H9 (cell line): ENCODE measurements around the gene ZDHHC1. TPM values are rescaled to one million over a fixed set of nuclear protein-coding genes. Genes with fewer than 3 reads are reported as not detected.

Experiments
- DNase-seq: peaks from one replicate; pipeline ENCODE4 v3.0.0-alpha.2; 2017
- H2AFZ ChIP-seq: one replicate; pipeline ENCODE4 v1.6.1; 2013; ENCODE audit warnings: mild to moderate bottlenecking, low read length, control low read depth, moderate library complexity
- H2AK5ac ChIP-seq: 2 replicates; pipeline ENCODE4 v1.6.1; 2013; ENCODE audit warnings: low read length, control low read depth, mixed read lengths; ENCODE audit not compliant: insufficient read length
- H2BK120ac ChIP-seq: one replicate; pipeline ENCODE4 v1.6.1; 2013; ENCODE audit warnings: low read depth, mild to moderate bottlenecking, low read length, control low read depth, inconsistent platforms; ENCODE audit not compliant: poor library complexity, severe bottlenecking
- H2BK12ac ChIP-seq: 2 replicates; pipeline ENCODE4 v1.6.1; 2013; ENCODE audit warnings: low read length, control low read depth, mixed read lengths, low read depth; ENCODE audit not compliant: insufficient read length
- H2BK15ac ChIP-seq: 2 replicates; pipeline ENCODE4 v1.6.1; 2013; ENCODE audit warnings: low read depth, low read length, control low read depth
- H2BK20ac ChIP-seq: one replicate; pipeline ENCODE4 v1.6.1; 2013; ENCODE audit warnings: low read depth, mild to moderate bottlenecking, low read length, control low read depth, inconsistent platforms; ENCODE audit not compliant: poor library complexity, severe bottlenecking
- H2BK5ac ChIP-seq: 2 replicates; pipeline ENCODE4 v1.6.1; 2013; ENCODE audit warnings: low read length, control low read depth, mixed read lengths; ENCODE audit not compliant: insufficient read length
- H3K14ac ChIP-seq: 2 replicates; pipeline ENCODE4 v1.6.1; 2013; ENCODE audit warnings: low read length, control low read depth; ENCODE audit not compliant: insufficient read depth
- H3K18ac ChIP-seq: 2 replicates; pipeline ENCODE4 v1.6.1; 2013; ENCODE audit warnings: low read depth, mild to moderate bottlenecking, mixed read lengths, low read length, control low read depth; ENCODE audit not compliant: insufficient read length
- H3K23ac ChIP-seq: 2 replicates; pipeline ENCODE4 v1.6.1; 2013; ENCODE audit warnings: low read length, control low read depth, mixed read lengths, low read depth; ENCODE audit not compliant: insufficient read length
- H3K23me2 ChIP-seq: 2 replicates; pipeline ENCODE4 v1.6.1; 2013; ENCODE audit warnings: low read depth, mild to moderate bottlenecking, mixed read lengths, low read length, control low read depth; ENCODE audit not compliant: insufficient read length, poor library complexity, severe bottlenecking
- H3K27ac ChIP-seq: 2 replicates; pipeline ENCODE4 v1.5.1; 2013; ENCODE audit warnings: low read length, control low read depth, mixed read lengths, low read depth; ENCODE audit not compliant: insufficient read length
- H3K27me3 ChIP-seq: 2 replicates; pipeline ENCODE4 v1.6.1; 2013; ENCODE audit warnings: low read length, control low read depth, inconsistent platforms; ENCODE audit not compliant: insufficient read depth
- H3K4ac ChIP-seq: 2 replicates; pipeline ENCODE4 v1.6.1; 2013; ENCODE audit warnings: low read depth, mild to moderate bottlenecking, control low read depth, inconsistent platforms, low read length, moderate library complexity
- H3K4me1 ChIP-seq: 2 replicates; pipeline ENCODE4 v1.6.1; 2013; ENCODE audit warnings: low read length, control low read depth, inconsistent platforms; ENCODE audit not compliant: insufficient read depth
- H3K4me2 ChIP-seq: 2 replicates; pipeline ENCODE4 v1.6.1; 2013; ENCODE audit warnings: low read length, control low read depth, mixed read lengths; ENCODE audit not compliant: insufficient read length, insufficient read depth
- H3K56ac ChIP-seq: 2 replicates; pipeline ENCODE4 v1.6.1; 2013; ENCODE audit warnings: low read depth, mild to moderate bottlenecking, mixed read lengths, low read length, control low read depth; ENCODE audit not compliant: insufficient read length
- H3K79me1 ChIP-seq: 2 replicates; pipeline ENCODE4 v1.6.1; 2013; ENCODE audit warnings: low read depth, mild to moderate bottlenecking, moderate library complexity, low read length, control low read depth, inconsistent platforms; ENCODE audit not compliant: insufficient read depth, poor library complexity, severe bottlenecking
- H3K79me2 ChIP-seq: 2 replicates; pipeline ENCODE4 v1.6.1; 2013; ENCODE audit warnings: low read length, control low read depth, inconsistent platforms; ENCODE audit not compliant: insufficient read depth
- H3K9ac ChIP-seq: 2 replicates; pipeline ENCODE4 v1.6.1; 2013; ENCODE audit warnings: low read length, control low read depth, mixed read lengths; ENCODE audit not compliant: insufficient read length; ENCODE audit errors: extremely low read depth
- H3K9me3 ChIP-seq: one replicate; pipeline ENCODE4 v1.6.1; 2013; ENCODE audit warnings: low read depth, low read length, inconsistent platforms; ENCODE audit not compliant: control insufficient read depth
- H3T11ph ChIP-seq: one replicate; pipeline ENCODE4 v1.6.1; 2013; ENCODE audit warnings: mild to moderate bottlenecking, low read length, control low read depth, inconsistent platforms
- H4K20me1 ChIP-seq: one replicate; pipeline ENCODE4 v1.6.1; 2013; ENCODE audit not compliant: control insufficient read depth, insufficient read length, insufficient read depth
- H4K5ac ChIP-seq: 2 replicates; pipeline ENCODE4 v1.6.1; 2013; ENCODE audit warnings: low read depth, mild to moderate bottlenecking, mixed read lengths, low read length, control low read depth; ENCODE audit not compliant: insufficient read length
- H4K8ac ChIP-seq: replicated peaks from 2 replicates; pipeline ENCODE4 v1.6.1; 2013; ENCODE audit warnings: low read length, control low read depth, mixed read lengths, low read depth; ENCODE audit not compliant: insufficient read length
- H4K91ac ChIP-seq: 2 replicates; pipeline ENCODE4 v1.6.1; 2013; ENCODE audit warnings: low read depth, mild to moderate bottlenecking, moderate library complexity, mixed read lengths, low read length, control low read depth; ENCODE audit not compliant: insufficient read length
- H3K27ac Mint-ChIP-seq, 3 experiments: 2 replicates in 2 of 3; 3 replicates in 1 of 3; pipeline ENCODE4 v1.8.0; 2020 to 2021; ENCODE audit warnings: mixed read lengths in 3 of 3, mild to moderate bottlenecking in 1 of 3, moderate library complexity in 1 of 3
- H3K27me3 Mint-ChIP-seq: 2 replicates; pipeline ENCODE4 v1.8.0; 2021; ENCODE audit warnings: low read depth, mild to moderate bottlenecking, moderate library complexity, mixed read lengths
- H3K36me3 Mint-ChIP-seq, 3 experiments: 2 replicates in 2 of 3; 3 replicates in 1 of 3; pipeline ENCODE4 v1.8.0; 2020 to 2021; ENCODE audit warnings: low read depth in 3 of 3, mixed read lengths in 3 of 3; ENCODE audit not compliant: insufficient read depth in 1 of 3
- H3K4me1 Mint-ChIP-seq, 2 experiments: 2 replicates each; pipeline ENCODE4 v1.8.0; 2020; ENCODE audit warnings: mixed read lengths in 2 of 2
- H3K4me3 Mint-ChIP-seq, 2 experiments: 2 replicates in 1 of 2; 3 replicates in 1 of 2; pipeline ENCODE4 v1.8.0; 2020 to 2021; ENCODE audit warnings: mild to moderate bottlenecking in 2 of 2, mixed read lengths in 2 of 2, moderate library complexity in 1 of 2
- H3K9me3 Mint-ChIP-seq, 2 experiments: 2 replicates in 1 of 2; 3 replicates in 1 of 2; pipeline ENCODE4 v1.8.0; 2020; ENCODE audit warnings: mild to moderate bottlenecking in 2 of 2, mixed read lengths in 2 of 2, moderate library complexity in 1 of 2
- WGBS: extraction: QIAGEN DNeasy Blood & Tissue Kit; methylation state at CpG from one replicate; pipeline ENCODE4 v1.1.7; 2013; ENCODE audit warnings: missing lambda C conversion rate, low lambda C conversion rate, mixed read lengths; ENCODE audit not compliant: insufficient read length; ENCODE audit errors: extremely low coverage; 5-methylcytosine and 5-hydroxymethylcytosine counted together
- total RNA-seq: library from RNA; stranded (reverse); gene quantifications from 2 replicates; pipeline ENCODE4 v1.2.1, GENCODE V29; 2021
- TF ChIP-seq, protein P1 (sequence below): fragments of 200-600 bp; sonication (generic); conservative IDR thresholded peaks from 3 replicates; pipeline ENCODE4 v1.8.0; 2021; ENCODE audit warnings: antibody characterized with exemption, mild to moderate bottlenecking

The ZDHHC1 gene
- total RNA-seq, 1 experiment from 2014 or later, result 3.7 TPM

- no peak overlapping the region for H3K14ac ChIP-seq
- Mint-ChIP-seq H3K27me3 (peaks cover 57% of the 10 kb centered on the region), H3K27ac (no peak overlapping the region), H3K9me3 (no peaks in the 10 kb centered on the region), H3K4me3 (no peak overlapping the region), H3K36me3 (peaks cover 0 to 1% (median 0%) of the 10 kb centered on the region in 3 experiments; a peak in 1 of 7 replicates), H3K4me1 (peaks cover 19 to 36% of the 10 kb centered on the region in 2 experiments)
- H2BK20ac ChIP-seq, result no peak overlapping the region
- peaks cover 12% of the 10 kb centered on the region; the same call in 1 of the 2 replicates for H3K27me3 ChIP-seq
- no peaks in the 10 kb centered on the region for H3K79me1 ChIP-seq
- no peak overlapping the region for H4K5ac ChIP-seq
- no peak overlapping the region for H3K18ac ChIP-seq
- no peak overlapping the region for H3K23ac ChIP-seq
- peaks cover 2% of the 10 kb centered on the region for H4K20me1 ChIP-seq
- H2BK15ac ChIP-seq, result no peak overlapping the region
- WGBS, result no CpG with 5 or more reads among the region's 42 CpGs
- no peak overlapping the region for H2AK5ac ChIP-seq
- no peak overlapping the region for H4K8ac ChIP-seq
- TF ChIP-seq, protein P1, sequence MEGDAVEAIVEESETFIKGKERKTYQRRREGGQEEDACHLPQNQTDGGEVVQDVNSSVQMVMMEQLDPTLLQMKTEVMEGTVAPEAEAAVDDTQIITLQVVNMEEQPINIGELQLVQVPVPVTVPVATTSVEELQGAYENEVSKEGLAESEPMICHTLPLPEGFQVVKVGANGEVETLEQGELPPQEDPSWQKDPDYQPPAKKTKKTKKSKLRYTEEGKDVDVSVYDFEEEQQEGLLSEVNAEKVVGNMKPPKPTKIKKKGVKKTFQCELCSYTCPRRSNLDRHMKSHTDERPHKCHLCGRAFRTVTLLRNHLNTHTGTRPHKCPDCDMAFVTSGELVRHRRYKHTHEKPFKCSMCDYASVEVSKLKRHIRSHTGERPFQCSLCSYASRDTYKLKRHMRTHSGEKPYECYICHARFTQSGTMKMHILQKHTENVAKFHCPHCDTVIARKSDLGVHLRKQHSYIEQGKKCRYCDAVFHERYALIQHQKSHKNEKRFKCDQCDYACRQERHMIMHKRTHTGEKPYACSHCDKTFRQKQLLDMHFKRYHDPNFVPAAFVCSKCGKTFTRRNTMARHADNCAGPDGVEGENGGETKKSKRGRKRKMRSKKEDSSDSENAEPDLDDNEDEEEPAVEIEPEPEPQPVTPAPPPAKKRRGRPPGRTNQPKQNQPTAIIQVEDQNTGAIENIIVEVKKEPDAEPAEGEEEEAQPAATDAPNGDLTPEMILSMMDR, result peak; percentile 95
- no peak overlapping the region for H3K56ac ChIP-seq
- no peak overlapping the region for H2AFZ ChIP-seq
- no peak overlapping the region for H2BK5ac ChIP-seq
- H3K9ac ChIP-seq, result no peak overlapping the region
- H3T11ph ChIP-seq, result no peak overlapping the region
- H3K9me3 ChIP-seq, result no peaks in the 10 kb centered on the region
- no peak overlapping the region for H3K4me2 ChIP-seq
- no peak overlapping the region for H2BK12ac ChIP-seq
- H2BK120ac ChIP-seq, result no peak overlapping the region
- peak; percentile 84 for DNase-seq
- H3K4me1 ChIP-seq, result no peaks in the 10 kb centered on the region; the same call in 1 of the 2 replicates
- no peak overlapping the region for H3K27ac ChIP-seq
- no peaks in the 10 kb centered on the region for H3K79me2 ChIP-seq
- no peak overlapping the region for H4K91ac ChIP-seq
- no peaks in the 10 kb centered on the region for H3K23me2 ChIP-seq
- no peak overlapping the region for H3K4ac ChIP-seq
These were observed 17.0 kb downstream of the ZDHHC1 start for GRCh38 chr16:67399218-67399733.
